H9 (cell line): ENCODE results near the gene SH2D6. TPM values are rescaled to one million over a fixed set of nuclear protein-coding genes. Genes with fewer than 3 reads are reported as not detected.
A peak's percentile ranks its signal among the peaks of the same experiment; 100 is the strongest.

ENCODE experiments used
- DNase-seq: peaks from one replicate; pipeline ENCODE4 v3.0.0-alpha.2; 2017
- H2AFZ ChIP-seq: one replicate; pipeline ENCODE4 v1.6.1; 2013; ENCODE audit warnings: mild to moderate bottlenecking, low read length, control low read depth, moderate library complexity
- H2AK5ac ChIP-seq: 2 replicates; pipeline ENCODE4 v1.6.1; 2013; ENCODE audit warnings: low read length, control low read depth, mixed read lengths; ENCODE audit not compliant: insufficient read length
- H2BK120ac ChIP-seq: one replicate; pipeline ENCODE4 v1.6.1; 2013; ENCODE audit warnings: low read depth, mild to moderate bottlenecking, low read length, control low read depth, inconsistent platforms; ENCODE audit not compliant: poor library complexity, severe bottlenecking
- H2BK12ac ChIP-seq: 2 replicates; pipeline ENCODE4 v1.6.1; 2013; ENCODE audit warnings: low read length, control low read depth, mixed read lengths, low read depth; ENCODE audit not compliant: insufficient read length
- H2BK15ac ChIP-seq: 2 replicates; pipeline ENCODE4 v1.6.1; 2013; ENCODE audit warnings: low read depth, low read length, control low read depth
- H2BK20ac ChIP-seq: one replicate; pipeline ENCODE4 v1.6.1; 2013; ENCODE audit warnings: low read depth, mild to moderate bottlenecking, low read length, control low read depth, inconsistent platforms; ENCODE audit not compliant: poor library complexity, severe bottlenecking
- H2BK5ac ChIP-seq: 2 replicates; pipeline ENCODE4 v1.6.1; 2013; ENCODE audit warnings: low read length, control low read depth, mixed read lengths; ENCODE audit not compliant: insufficient read length
- H3K14ac ChIP-seq: 2 replicates; pipeline ENCODE4 v1.6.1; 2013; ENCODE audit warnings: low read length, control low read depth; ENCODE audit not compliant: insufficient read depth
- H3K18ac ChIP-seq: 2 replicates; pipeline ENCODE4 v1.6.1; 2013; ENCODE audit warnings: low read depth, mild to moderate bottlenecking, mixed read lengths, low read length, control low read depth; ENCODE audit not compliant: insufficient read length
- H3K23ac ChIP-seq: 2 replicates; pipeline ENCODE4 v1.6.1; 2013; ENCODE audit warnings: low read length, control low read depth, mixed read lengths, low read depth; ENCODE audit not compliant: insufficient read length
- H3K23me2 ChIP-seq: 2 replicates; pipeline ENCODE4 v1.6.1; 2013; ENCODE audit warnings: low read depth, mild to moderate bottlenecking, mixed read lengths, low read length, control low read depth; ENCODE audit not compliant: insufficient read length, poor library complexity, severe bottlenecking
- H3K27ac ChIP-seq: 2 replicates; pipeline ENCODE4 v1.5.1; 2013; ENCODE audit warnings: low read length, control low read depth, mixed read lengths, low read depth; ENCODE audit not compliant: insufficient read length
- H3K27me3 ChIP-seq: 2 replicates; pipeline ENCODE4 v1.6.1; 2013; ENCODE audit warnings: low read length, control low read depth, inconsistent platforms; ENCODE audit not compliant: insufficient read depth
- H3K4ac ChIP-seq: 2 replicates; pipeline ENCODE4 v1.6.1; 2013; ENCODE audit warnings: low read depth, mild to moderate bottlenecking, control low read depth, inconsistent platforms, low read length, moderate library complexity
- H3K4me1 ChIP-seq: 2 replicates; pipeline ENCODE4 v1.6.1; 2013; ENCODE audit warnings: low read length, control low read depth, inconsistent platforms; ENCODE audit not compliant: insufficient read depth
- H3K4me2 ChIP-seq: 2 replicates; pipeline ENCODE4 v1.6.1; 2013; ENCODE audit warnings: low read length, control low read depth, mixed read lengths; ENCODE audit not compliant: insufficient read length, insufficient read depth
- H3K56ac ChIP-seq: 2 replicates; pipeline ENCODE4 v1.6.1; 2013; ENCODE audit warnings: low read depth, mild to moderate bottlenecking, mixed read lengths, low read length, control low read depth; ENCODE audit not compliant: insufficient read length
- H3K79me1 ChIP-seq: 2 replicates; pipeline ENCODE4 v1.6.1; 2013; ENCODE audit warnings: low read depth, mild to moderate bottlenecking, moderate library complexity, low read length, control low read depth, inconsistent platforms; ENCODE audit not compliant: insufficient read depth, poor library complexity, severe bottlenecking
- H3K79me2 ChIP-seq: 2 replicates; pipeline ENCODE4 v1.6.1; 2013; ENCODE audit warnings: low read length, control low read depth, inconsistent platforms; ENCODE audit not compliant: insufficient read depth
- H3K9ac ChIP-seq: 2 replicates; pipeline ENCODE4 v1.6.1; 2013; ENCODE audit warnings: low read length, control low read depth, mixed read lengths; ENCODE audit not compliant: insufficient read length; ENCODE audit errors: extremely low read depth
- H3K9me3 ChIP-seq: one replicate; pipeline ENCODE4 v1.6.1; 2013; ENCODE audit warnings: low read depth, low read length, inconsistent platforms; ENCODE audit not compliant: control insufficient read depth
- H3T11ph ChIP-seq: one replicate; pipeline ENCODE4 v1.6.1; 2013; ENCODE audit warnings: mild to moderate bottlenecking, low read length, control low read depth, inconsistent platforms
- H4K20me1 ChIP-seq: one replicate; pipeline ENCODE4 v1.6.1; 2013; ENCODE audit not compliant: control insufficient read depth, insufficient read length, insufficient read depth
- H4K5ac ChIP-seq: 2 replicates; pipeline ENCODE4 v1.6.1; 2013; ENCODE audit warnings: low read depth, mild to moderate bottlenecking, mixed read lengths, low read length, control low read depth; ENCODE audit not compliant: insufficient read length
- H4K8ac ChIP-seq: replicated peaks from 2 replicates; pipeline ENCODE4 v1.6.1; 2013; ENCODE audit warnings: low read length, control low read depth, mixed read lengths, low read depth; ENCODE audit not compliant: insufficient read length
- H4K91ac ChIP-seq: 2 replicates; pipeline ENCODE4 v1.6.1; 2013; ENCODE audit warnings: low read depth, mild to moderate bottlenecking, moderate library complexity, mixed read lengths, low read length, control low read depth; ENCODE audit not compliant: insufficient read length
- H3K27ac Mint-ChIP-seq, 3 experiments: 2 replicates in 2 of 3; 3 replicates in 1 of 3; pipeline ENCODE4 v1.8.0; 2020 to 2021; ENCODE audit warnings: mixed read lengths in 3 of 3, mild to moderate bottlenecking in 1 of 3, moderate library complexity in 1 of 3
- H3K27me3 Mint-ChIP-seq: 2 replicates; pipeline ENCODE4 v1.8.0; 2021; ENCODE audit warnings: low read depth, mild to moderate bottlenecking, moderate library complexity, mixed read lengths
- H3K36me3 Mint-ChIP-seq, 3 experiments: 2 replicates in 2 of 3; 3 replicates in 1 of 3; pipeline ENCODE4 v1.8.0; 2020 to 2021; ENCODE audit warnings: low read depth in 3 of 3, mixed read lengths in 3 of 3; ENCODE audit not compliant: insufficient read depth in 1 of 3
- H3K4me1 Mint-ChIP-seq, 2 experiments: 2 replicates each; pipeline ENCODE4 v1.8.0; 2020; ENCODE audit warnings: mixed read lengths in 2 of 2
- H3K4me3 Mint-ChIP-seq, 2 experiments: 2 replicates in 1 of 2; 3 replicates in 1 of 2; pipeline ENCODE4 v1.8.0; 2020 to 2021; ENCODE audit warnings: mild to moderate bottlenecking in 2 of 2, mixed read lengths in 2 of 2, moderate library complexity in 1 of 2
- H3K9me3 Mint-ChIP-seq, 2 experiments: 2 replicates in 1 of 2; 3 replicates in 1 of 2; pipeline ENCODE4 v1.8.0; 2020; ENCODE audit warnings: mild to moderate bottlenecking in 2 of 2, mixed read lengths in 2 of 2, moderate library complexity in 1 of 2
- CTCF ChIP-seq: fragments of 200-600 bp; sonication (generic); conservative IDR thresholded peaks from 3 replicates; pipeline ENCODE4 v1.8.0; 2021; ENCODE audit warnings: antibody characterized with exemption, mild to moderate bottlenecking
- WGBS: extraction: QIAGEN DNeasy Blood & Tissue Kit; methylation state at CpG from one replicate; pipeline ENCODE4 v1.1.7; 2013; ENCODE audit warnings: missing lambda C conversion rate, low lambda C conversion rate, mixed read lengths; ENCODE audit not compliant: insufficient read length; ENCODE audit errors: extremely low coverage; 5-methylcytosine and 5-hydroxymethylcytosine counted together
- total RNA-seq: library from RNA; stranded (reverse); gene quantifications from 2 replicates; pipeline ENCODE4 v1.2.1, GENCODE V29; 2021

Gene SH2D6
- total RNA-seq, 1 experiment from 2014 or later, result 0.61 TPM

- H3K14ac ChIP-seq, result peak overlapping the region; percentile 41; the same call in 1 of the 2 replicates
- no peaks in the 10 kb centered on the region for H3K79me2 ChIP-seq
- Mint-ChIP-seq H3K27ac (peak overlapping the region in 2 of 3 experiments; percentile 89 to 96; a peak in 3 of 7 replicates), H3K4me3 (peak overlapping the region; percentile 59 to 74; a peak in 4 of 5 replicates), H3K27me3 (peaks cover 20% of the 10 kb centered on the region), H3K4me1 (peaks cover 26 to 38% of the 10 kb centered on the region in 2 experiments), H3K36me3 (no peaks in the 10 kb centered on the region), H3K9me3 (no peaks in the 10 kb centered on the region; a peak in 2 of 5 replicates)
- H3K27me3 ChIP-seq, result no peaks in the 10 kb centered on the region; the same call in 1 of the 2 replicates
- no peak overlapping the region for H3K4ac ChIP-seq
- H3K4me1 ChIP-seq, result peaks cover 7% of the 10 kb centered on the region; the same call in 1 of the 2 replicates
- H2AK5ac ChIP-seq, result no peak overlapping the region
- no peak overlapping the region for H2BK5ac ChIP-seq
- no peak overlapping the region for H3T11ph ChIP-seq
- no peak overlapping the region for H2BK120ac ChIP-seq
- H3K18ac ChIP-seq, result peak overlapping the region; percentile 23
- H3K56ac ChIP-seq, result no peak overlapping the region
- H2BK20ac ChIP-seq, result no peak overlapping the region
- no peak for DNase-seq
- H2BK15ac ChIP-seq, result no peak overlapping the region
- WGBS, result no CpG with 5 or more reads among the region's 19 CpGs
- TF ChIP-seq CTCF, result no peak; the same call in 2 of the 3 replicates
- no peak overlapping the region for H3K27ac ChIP-seq
- H4K91ac ChIP-seq, result no peak overlapping the region
- no peak overlapping the region for H2BK12ac ChIP-seq
- H4K8ac ChIP-seq, result no peak overlapping the region
- no peaks in the 10 kb centered on the region for H3K9me3 ChIP-seq
- H3K23ac ChIP-seq, result no peak overlapping the region
- H3K9ac ChIP-seq, result no peak overlapping the region
- H4K20me1 ChIP-seq, result no peaks in the 10 kb centered on the region
- H3K4me2 ChIP-seq, result peak overlapping the region; percentile 60
- no peaks in the 10 kb centered on the region for H3K79me1 ChIP-seq
- no peak overlapping the region for H2AFZ ChIP-seq
- H4K5ac ChIP-seq, result no peak overlapping the region
- H3K23me2 ChIP-seq, result peaks cover 3% of the 10 kb centered on the region
Observed at GRCh38 chr2:85438201-85439024, 19.9 kb downstream of the SH2D6 start.
